Mucosa of descending colon (tissue), 3 donors: ENCODE results near the gene DCLK1. TPM values are rescaled to one million over a fixed set of nuclear protein-coding genes. Genes with fewer than 3 reads are reported as not detected.

Experiments
- ATAC-seq: fragments of 200-7000 bp; cut with Tn5 transposase; one replicate; pipeline ENCODE4 v1.9.1; 2020; ENCODE audit warnings: mild to moderate bottlenecking, moderate library complexity
- DNase-seq, 3 donors: peaks; one replicate each; pipeline ENCODE4 v3.0.0-alpha.2; 2020
- H3K36me3 ChIP-seq: fragments of 200-600 bp; one replicate; pipeline ENCODE4 v1.8.0; 2021; ENCODE audit warnings: low read depth, mild to moderate bottlenecking
- H3K4me1 ChIP-seq: fragments of 200-600 bp; one replicate; pipeline ENCODE4 v1.8.0; 2021; ENCODE audit warnings: low read depth, mild to moderate bottlenecking
- H3K4me3 ChIP-seq: fragments of 200-600 bp; one replicate; pipeline ENCODE4 v1.8.0; 2021; ENCODE audit warnings: mild to moderate bottlenecking
- H3K9me3 ChIP-seq: fragments of 200-600 bp; one replicate; pipeline ENCODE4 v1.8.0; 2021; ENCODE audit warnings: mild to moderate bottlenecking
- intact Hi-C, 2 donors: fragments of 100-400 bp; cut with DNase I in 1 of 2; cut with micrococcal nuclease in 1 of 2; formaldehyde crosslinking; loops; one replicate each; pipeline versions ENCODE4 v1.11.0 to v1.11.1; 2022; cut with DNase I, micrococcal nuclease
- total RNA-seq, 3 donors: library from RNA; stranded (reverse); fragmentation: NEBNext Ultra II Directional in 2 of 3; extraction: Animal tissue kit (Norgen Biotek cat#: 25700) in 2 of 3; gene quantifications; one replicate each; pipeline versions ENCODE4 v1.2.1 to v1.2.4, GENCODE V29; 2021 to 2023
- TF ChIP-seq, protein P1 (sequence below): fragments of 200-600 bp; IDR thresholded peaks from one replicate; pipeline ENCODE4 v1.8.0; 2022; ENCODE audit warnings: antibody characterized with exemption, mild to moderate bottlenecking
- donor health status: DM: no; HTN: no; CAD: no; lungs with moderate emphysema.
- donor health status: DM: no; HTN: no; CAD: no.
- donor health status: DM: no; HTN: yes; CAD: no.

DCLK1 gene
- total RNA-seq, 3 donors from 2014 or later, result 2.6 to 17.9 (median 12.7) TPM

DNA sequence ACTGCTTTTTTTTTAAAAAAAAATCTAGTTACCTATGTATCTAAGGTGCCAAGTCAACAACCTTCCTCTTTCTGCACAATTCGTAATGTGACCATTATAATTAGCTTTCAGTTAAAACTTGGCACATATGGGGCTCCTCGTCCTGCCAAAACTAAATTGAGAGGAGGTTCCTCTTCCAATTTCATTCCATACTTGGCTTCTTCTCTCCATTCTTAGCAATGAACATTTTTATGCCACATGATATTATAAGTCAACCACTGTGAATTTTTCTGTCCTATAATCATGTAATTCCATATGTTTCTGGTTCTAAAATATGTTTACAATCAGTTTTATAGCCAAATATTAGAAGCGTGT lies 177.0 kb downstream of the DCLK1 start:
- DNase-seq (no peak), ATAC-seq (no peak)

GRCh38 chr13:35953537-35954206 lies 177.5 kb downstream of the DCLK1 start:
- Histone ChIP-seq H3K4me1 (no peaks in the 10 kb centered on the region), H3K4me3 (no peak overlapping the region), H3K9me3 (no peaks in the 10 kb centered on the region), H3K36me3 (no peaks in the 10 kb centered on the region)
- DNase-seq (peak in 2 of 3 donors; percentile 30 to 47), ATAC-seq (peak; percentile 76)
- TF ChIP-seq, protein P1, sequence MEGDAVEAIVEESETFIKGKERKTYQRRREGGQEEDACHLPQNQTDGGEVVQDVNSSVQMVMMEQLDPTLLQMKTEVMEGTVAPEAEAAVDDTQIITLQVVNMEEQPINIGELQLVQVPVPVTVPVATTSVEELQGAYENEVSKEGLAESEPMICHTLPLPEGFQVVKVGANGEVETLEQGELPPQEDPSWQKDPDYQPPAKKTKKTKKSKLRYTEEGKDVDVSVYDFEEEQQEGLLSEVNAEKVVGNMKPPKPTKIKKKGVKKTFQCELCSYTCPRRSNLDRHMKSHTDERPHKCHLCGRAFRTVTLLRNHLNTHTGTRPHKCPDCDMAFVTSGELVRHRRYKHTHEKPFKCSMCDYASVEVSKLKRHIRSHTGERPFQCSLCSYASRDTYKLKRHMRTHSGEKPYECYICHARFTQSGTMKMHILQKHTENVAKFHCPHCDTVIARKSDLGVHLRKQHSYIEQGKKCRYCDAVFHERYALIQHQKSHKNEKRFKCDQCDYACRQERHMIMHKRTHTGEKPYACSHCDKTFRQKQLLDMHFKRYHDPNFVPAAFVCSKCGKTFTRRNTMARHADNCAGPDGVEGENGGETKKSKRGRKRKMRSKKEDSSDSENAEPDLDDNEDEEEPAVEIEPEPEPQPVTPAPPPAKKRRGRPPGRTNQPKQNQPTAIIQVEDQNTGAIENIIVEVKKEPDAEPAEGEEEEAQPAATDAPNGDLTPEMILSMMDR, result no peak
- intact Hi-C loops, result no loop called here

More for the DNA sequence above, 177.0 kb downstream of the DCLK1 start:
- H3K36me3 ChIP-seq, result no peaks in the 10 kb centered on the region
- TF ChIP-seq, protein P1, result no peak
- no peak overlapping the region for H3K4me3 ChIP-seq
- no peaks in the 10 kb centered on the region for H3K4me1 ChIP-seq
- no peaks in the 10 kb centered on the region for H3K9me3 ChIP-seq
- intact Hi-C loops, result no loop called here

DNA sequence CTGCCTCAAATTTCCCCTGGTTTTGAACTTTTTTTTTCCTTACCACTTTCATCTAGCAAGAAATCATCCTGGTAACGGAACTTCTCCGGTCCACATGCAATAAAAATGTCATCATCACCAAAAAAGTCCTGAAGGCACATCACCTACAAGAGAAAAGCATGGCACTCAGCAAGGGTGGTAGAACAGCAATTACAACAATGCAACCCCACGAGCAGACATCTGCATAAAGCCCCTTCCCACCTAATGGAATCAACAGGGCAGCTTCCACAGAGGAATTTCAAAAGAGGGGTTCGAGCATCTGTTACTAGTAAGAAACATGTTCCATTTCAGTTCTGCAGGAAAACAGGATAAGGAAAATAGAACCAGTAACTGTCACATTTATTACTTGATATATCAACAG lies 183.9 kb downstream of the DCLK1 start:
- DNase-seq, result no peak
- Histone ChIP-seq H3K9me3 (no peaks in the 10 kb centered on the region), H3K4me3 (no peak overlapping the region), H3K4me1 (no peaks in the 10 kb centered on the region), H3K36me3 (no peaks in the 10 kb centered on the region)
- intact Hi-C loops, result no loop called here
- TF ChIP-seq, protein P1, result no peak
- no peak for ATAC-seq

- no peaks in the 10 kb centered on the region for H3K4me1 ChIP-seq
- H3K9me3 ChIP-seq, result no peaks in the 10 kb centered on the region
- H3K4me3 ChIP-seq, result no peak overlapping the region
- intact Hi-C loops, result no loop called here
- DNase-seq, result no peak
- no peaks in the 10 kb centered on the region for H3K36me3 ChIP-seq
- ATAC-seq, result no peak
- TF ChIP-seq, protein P1, result no peak
Observed at GRCh38 chr13:35945368-35945767, 185.8 kb downstream of the DCLK1 start.

GRCh38 chr13:35941374-35941773 lies 189.8 kb downstream of the DCLK1 start:
- no peaks in the 10 kb centered on the region for H3K36me3 ChIP-seq
- intact Hi-C loops, result no loop called here
- H3K4me1 ChIP-seq, result no peaks in the 10 kb centered on the region
- ATAC-seq, result no peak
- TF ChIP-seq, protein P1, result no peak
- DNase-seq, result no peak
- no peaks in the 10 kb centered on the region for H3K9me3 ChIP-seq
- no peak overlapping the region for H3K4me3 ChIP-seq

DNA sequence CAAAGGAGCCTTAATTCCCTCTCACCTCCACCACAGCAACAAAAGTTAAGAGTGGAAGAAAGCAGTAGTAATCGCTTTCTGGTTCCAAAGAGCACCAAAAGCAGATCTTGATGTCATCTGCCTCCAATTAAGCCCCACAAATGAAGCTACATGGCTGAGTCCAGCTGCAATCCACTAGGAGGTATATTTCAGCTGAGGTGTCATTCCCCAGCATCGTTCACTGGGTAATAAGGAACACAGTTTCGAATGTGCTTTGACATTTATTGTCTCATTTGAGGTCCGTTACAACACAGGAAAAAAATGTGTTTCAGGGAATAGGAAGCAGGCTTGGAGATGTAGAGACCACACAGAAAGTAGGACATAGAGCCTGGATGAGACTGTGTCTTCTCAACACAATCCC lies 190.4 kb downstream of the DCLK1 start:
- no peaks in the 10 kb centered on the region for H3K36me3 ChIP-seq
- H3K4me1 ChIP-seq, result no peaks in the 10 kb centered on the region
- DNase-seq, result no peak
- no peak overlapping the region for H3K4me3 ChIP-seq
- intact Hi-C loops, result no loop called here
- no peak for ATAC-seq
- no peaks in the 10 kb centered on the region for H3K9me3 ChIP-seq
- TF ChIP-seq, protein P1, result no peak
